ENCODE measurements around the gene POLD4.

DNA sequence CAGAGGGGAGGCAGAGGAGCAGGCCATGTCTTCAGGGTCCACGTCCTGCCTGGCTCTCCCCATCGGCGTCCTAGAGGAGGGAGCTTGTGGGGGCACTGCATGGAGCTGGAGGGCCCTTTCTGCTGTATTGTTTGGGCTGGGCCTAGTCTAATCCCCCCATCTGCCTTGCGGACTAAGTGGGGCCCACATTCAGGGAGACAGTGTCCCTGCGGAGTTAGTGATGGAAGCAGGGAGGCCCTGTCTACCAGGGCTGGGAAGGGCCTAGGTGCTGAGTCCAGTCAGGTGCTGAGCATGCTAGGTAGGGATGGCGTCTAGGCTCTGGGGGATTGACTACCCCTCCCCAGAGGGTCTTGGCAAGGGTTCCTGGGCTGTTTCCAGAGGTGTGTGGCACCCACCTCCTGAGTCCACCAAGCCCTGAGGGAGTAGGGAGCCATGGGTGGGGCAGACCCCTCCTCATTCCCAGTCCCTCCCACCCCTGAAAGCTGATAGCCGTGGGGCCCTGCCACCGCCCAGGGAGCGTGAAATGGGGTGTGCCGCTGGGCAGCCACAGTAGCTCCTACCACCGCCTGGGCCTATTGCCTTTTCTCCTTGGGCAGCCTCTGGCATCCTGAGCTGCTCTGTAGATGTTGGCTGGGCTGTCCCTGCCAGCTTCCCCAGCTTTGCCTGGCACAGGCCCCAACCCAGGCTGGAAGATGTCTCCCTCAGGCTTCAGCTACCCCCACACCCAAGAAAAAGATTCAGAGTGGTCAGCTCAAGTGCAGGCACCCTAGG is 1.9 kb upstream of the POLD4 start:
- TF ChIP-seq POLR2A (IDR thresholded peaks at IDR 0.05) (no peak), POLR2AphosphoS5 (IDR thresholded peaks at IDR 0.05) (no peak), EP300 (IDR thresholded peaks at IDR 0.05) (no peak)
- TF ChIP-seq, protein P1, sequence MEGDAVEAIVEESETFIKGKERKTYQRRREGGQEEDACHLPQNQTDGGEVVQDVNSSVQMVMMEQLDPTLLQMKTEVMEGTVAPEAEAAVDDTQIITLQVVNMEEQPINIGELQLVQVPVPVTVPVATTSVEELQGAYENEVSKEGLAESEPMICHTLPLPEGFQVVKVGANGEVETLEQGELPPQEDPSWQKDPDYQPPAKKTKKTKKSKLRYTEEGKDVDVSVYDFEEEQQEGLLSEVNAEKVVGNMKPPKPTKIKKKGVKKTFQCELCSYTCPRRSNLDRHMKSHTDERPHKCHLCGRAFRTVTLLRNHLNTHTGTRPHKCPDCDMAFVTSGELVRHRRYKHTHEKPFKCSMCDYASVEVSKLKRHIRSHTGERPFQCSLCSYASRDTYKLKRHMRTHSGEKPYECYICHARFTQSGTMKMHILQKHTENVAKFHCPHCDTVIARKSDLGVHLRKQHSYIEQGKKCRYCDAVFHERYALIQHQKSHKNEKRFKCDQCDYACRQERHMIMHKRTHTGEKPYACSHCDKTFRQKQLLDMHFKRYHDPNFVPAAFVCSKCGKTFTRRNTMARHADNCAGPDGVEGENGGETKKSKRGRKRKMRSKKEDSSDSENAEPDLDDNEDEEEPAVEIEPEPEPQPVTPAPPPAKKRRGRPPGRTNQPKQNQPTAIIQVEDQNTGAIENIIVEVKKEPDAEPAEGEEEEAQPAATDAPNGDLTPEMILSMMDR (IDR thresholded peaks at IDR 0.05), result no peak

Data from upper lobe of left lung (tissue), 4 donors.